Right lobe of liver (tissue), 6 donors: ENCODE results near the gene CEP170B. TPM values are rescaled to one million over a fixed set of nuclear protein-coding genes. Genes with fewer than 3 reads are reported as not detected.

Experiments used
- ATAC-seq, 4 donors: fragments of 200-7000 bp; cut with Tn5 transposase; one replicate each; pipeline ENCODE4 v1.9.1; 2020; ENCODE audit warnings: mild to moderate bottlenecking in 4 of 4, moderate library complexity in 4 of 4
- DNase-seq, 3 donors: peaks; one replicate each; pipeline ENCODE4 v3.0.0-alpha.2; 2020
- H3K27ac ChIP-seq, 3 donors: fragments of 200-600 bp; one replicate each; pipeline ENCODE4 v1.8.0; 2022
- H3K27me3 ChIP-seq, 2 donors: fragments of 200-600 bp; one replicate each; pipeline ENCODE4 v1.8.0; 2022
- H3K36me3 ChIP-seq, 4 donors: fragments of 200-600 bp; sonication (generic) in 1 of 4; one replicate each; pipeline versions ENCODE4 v1.5.1 to v1.8.0; 2017 to 2022; ENCODE audit warnings: control low read depth in 1 of 4
- H3K4me1 ChIP-seq, 4 donors: fragments of 200-600 bp; sonication (generic) in 1 of 4; one replicate each; pipeline versions ENCODE4 v1.5.1 to v1.8.0; 2017 to 2022; ENCODE audit warnings: control low read depth in 1 of 4
- H3K4me3 ChIP-seq, 3 donors: fragments of 200-600 bp; one replicate each; pipeline ENCODE4 v1.8.0; 2022
- H3K9me3 ChIP-seq, 4 donors: fragments of 200-600 bp; sonication (generic) in 1 of 4; one replicate each; pipeline versions ENCODE4 v1.5.1 to v1.8.0; 2017 to 2022; ENCODE audit warnings: control low read depth in 1 of 4
- CTCF ChIP-seq, 4 donors: fragments of 200-600 bp in 3 of 4; fragments of 450-650 bp in 1 of 4; IDR thresholded peaks; one replicate each; pipeline versions ENCODE4 v1.5.1 to v1.8.0; 2016 to 2022; ENCODE audit warnings: antibody characterized with exemption in 4 of 4, mild to moderate bottlenecking in 2 of 4
- POLR2A ChIP-seq: fragments of 450-650 bp; IDR thresholded peaks from one replicate; pipeline ENCODE4 v1.6.1; 2017; ENCODE audit warnings: antibody characterized with exemption, mild to moderate bottlenecking
- WGBS: methylation state at CpG from one replicate; pipeline ENCODE4 v1.1.6; 2018; ENCODE audit warnings: low coverage, low lambda C conversion rate; ENCODE audit not compliant: insufficient coverage; ENCODE audit errors: missing lambda C conversion rate; 5-methylcytosine and 5-hydroxymethylcytosine counted together
- intact Hi-C, 2 donors: fragments of 100-400 bp; cut with DNase I; formaldehyde crosslinking; loops; one replicate each; pipeline versions ENCODE4 v1.11.2 to v1.14.1; 2022
- total RNA-seq, 6 experiments: library from RNA; depleted of rRNA in 2 of 6; stranded (reverse); fragments of >200 nt in 2 of 6; fragmentation: NEBNext Ultra II Directional in 3 of 6; extraction: Animal tissue kit (Norgen Biotek cat#: 25700) in 3 of 6; gene quantifications; one replicate each; pipeline versions ENCODE4 v1.1.0 to v1.2.4, GENCODE V29; 2016 to 2023
- donor health status: DM: no; HTN: yes; CAD: no.
- donor health status: DM: no; HTN: no; CAD: no.
- donor health status: DM: no; HTN: no; CAD: no.
- donor health status: DM: no; HTN: yes; CAD: no.
- donor health status: DM: no; HTN: yes; CAD: no.

Gene CEP170B
- total RNA-seq, 6 experiments from 2014 or later: 13.2 to 22.4 (median 16.8) TPM

GRCh38 chr14:104819361-104819781, 45.7 kb upstream of the CEP170B start:
- WGBS: no CpG with 5 or more reads among the region's 12 CpGs
- DNase-seq: peak in 1 of 3 donors; percentile 39

DNA sequence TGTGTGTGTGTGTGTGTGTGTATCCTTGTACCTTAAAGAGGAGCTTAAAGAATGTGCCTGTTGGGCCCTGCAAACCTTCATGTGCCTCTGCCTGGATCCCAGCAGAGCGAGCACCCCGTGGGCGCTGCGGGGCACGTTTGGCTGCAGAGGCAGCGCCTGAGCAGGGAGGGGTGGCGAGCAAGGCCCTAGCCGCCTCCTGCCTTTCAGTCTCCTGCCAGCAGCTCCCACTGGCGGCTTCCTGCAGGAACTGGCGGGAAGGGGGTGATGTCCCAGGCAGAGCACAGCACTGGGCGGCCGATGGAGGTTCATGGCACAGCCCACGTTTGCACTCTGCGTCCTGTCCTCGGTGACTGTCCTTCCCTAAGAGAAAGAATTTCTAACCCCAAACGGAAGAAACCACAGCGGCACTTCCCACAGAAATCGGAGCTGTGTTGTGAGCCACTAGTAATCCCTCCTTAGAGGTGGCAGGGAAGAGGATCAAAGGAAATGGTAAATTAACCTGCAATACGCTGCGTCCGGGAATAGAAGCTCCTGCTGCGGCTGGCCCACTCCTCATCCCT, 44.3 kb upstream of the CEP170B start:
- no peaks in the 10 kb centered on the region for H3K9me3 ChIP-seq
- no peak overlapping the region for H3K4me3 ChIP-seq
- no peaks in the 10 kb centered on the region for H3K36me3 ChIP-seq
- peaks cover 0 to 8% (median 3%) of the 10 kb centered on the region in 4 donors for H3K4me1 ChIP-seq
- peak; percentile 47 to 71 (median 60) for ATAC-seq
- peak; percentile 60 to 75 (median 72) for DNase-seq
- H3K27ac ChIP-seq: no peak overlapping the region
- TF ChIP-seq CTCF (IDR thresholded peaks at IDR 0.05) (peak; percentile 43 to 56 (median 53)), POLR2A (no peak)
- H3K27me3 ChIP-seq: no peaks in the 10 kb centered on the region
- WGBS: 21% methylated on average over 5 of the region's 22 CpGs
- intact Hi-C loops: loop anchor here (5.0 kb wide), 2 partner anchors 48 to 53 kb away; no protein-coding TSS in a partner anchor

More at GRCh38 chr14:104819361-104819781, 45.7 kb upstream of the CEP170B start:
- H3K9me3 ChIP-seq: no peaks in the 10 kb centered on the region
- no peaks in the 10 kb centered on the region for H3K27me3 ChIP-seq
- no peak overlapping the region for H3K27ac ChIP-seq
- no peak for TF ChIP-seq POLR2A
- no peak for TF ChIP-seq CTCF (IDR thresholded peaks at IDR 0.05)
- intact Hi-C loops: no loop called here
- no peaks in the 10 kb centered on the region for H3K36me3 ChIP-seq
- no peak overlapping the region for H3K4me3 ChIP-seq
- peaks cover 0 to 17% (median 3%) of the 10 kb centered on the region in 4 donors for H3K4me1 ChIP-seq
- ATAC-seq: no peak

- H3K4me1 ChIP-seq: peaks cover 0 to 11% (median 7%) of the 10 kb centered on the region in 4 donors
- H3K27ac ChIP-seq: no peak overlapping the region
- ATAC-seq (no peak), DNase-seq (peak in 1 of 3 donors; percentile 38)
- TF ChIP-seq POLR2A: no peak
- TF ChIP-seq CTCF (IDR thresholded peaks at IDR 0.05): no peak
- H3K27me3 ChIP-seq: no peaks in the 10 kb centered on the region
- intact Hi-C loops: loop anchor here (5.0 kb wide), 2 partner anchors 49 to 54 kb away; no protein-coding TSS in a partner anchor
- H3K9me3 ChIP-seq: no peaks in the 10 kb centered on the region
- 83% methylated on average over 1 of the region's 23 CpGs for WGBS
- no peaks in the 10 kb centered on the region for H3K36me3 ChIP-seq
- no peak overlapping the region for H3K4me3 ChIP-seq
These were observed 43.7 kb upstream of the CEP170B start for GRCh38 chr14:104821229-104821945.

DNA sequence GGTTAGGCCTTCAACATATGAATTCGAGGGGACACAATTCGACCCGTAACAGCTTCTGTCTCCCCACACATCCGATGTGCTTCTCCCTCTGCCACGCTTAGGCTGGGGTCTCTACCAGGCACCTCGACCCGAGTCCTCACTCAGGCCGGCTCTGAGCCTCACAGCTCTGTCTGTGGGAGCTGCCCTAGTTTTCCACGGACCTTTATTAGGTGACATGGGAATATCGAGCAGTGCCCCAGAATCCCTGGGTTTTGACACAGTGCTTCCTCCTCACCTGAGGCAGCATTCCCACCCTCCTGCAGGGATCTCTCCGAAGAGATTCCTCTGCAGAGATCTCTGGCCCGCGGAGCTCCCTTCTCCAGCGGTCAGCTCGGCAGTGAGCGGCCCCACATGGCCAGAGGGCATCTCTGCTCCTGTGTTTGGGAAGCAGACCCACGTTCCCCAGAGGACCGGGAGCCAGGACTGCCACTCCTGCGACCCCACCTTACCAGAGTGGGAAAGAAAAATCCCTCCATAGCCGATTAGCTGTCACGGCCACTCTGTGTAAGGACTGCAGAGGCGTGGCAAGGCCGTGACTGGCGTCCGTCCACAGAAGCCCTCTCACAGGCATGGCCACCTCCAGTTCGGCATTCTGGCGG, 43.0 kb upstream of the CEP170B start:
- intact Hi-C loops: loop anchor here (5.0 kb wide), 2 partner anchors 50 to 55 kb away; no protein-coding TSS in a partner anchor
- no peak for DNase-seq
- Histone ChIP-seq H3K4me3 (no peak overlapping the region), H3K9me3 (no peaks in the 10 kb centered on the region), H3K36me3 (no peaks in the 10 kb centered on the region), H3K4me1 (peaks cover 0 to 5% (median 4%) of the 10 kb centered on the region in 4 donors), H3K27ac (no peak overlapping the region), H3K27me3 (no peaks in the 10 kb centered on the region)
- no peak for TF ChIP-seq POLR2A
- no peak for TF ChIP-seq CTCF (IDR thresholded peaks at IDR 0.05)
- WGBS: 85% methylated on average over 10 of the region's 27 CpGs
- no peak for ATAC-seq
